Adrenal gland (tissue), 5 donors: ENCODE results near the gene LBX1.

Experiments used
- CTCF ChIP-seq, 6 experiments: fragments of 450-650 bp in 4 of 6; fragments of 200-600 bp in 2 of 6; sonication (generic) in 1 of 6; IDR thresholded peaks; 1 replicate in 5 of 6; 2 replicates in 1 of 6; pipeline versions ENCODE4 v1.5.1 to v1.8.0; 2016 to 2021; ENCODE audit warnings: antibody characterized with exemption in 6 of 6, mild to moderate bottlenecking in 2 of 6, moderate library complexity in 1 of 6
- POLR2A ChIP-seq, 2 donors: fragments of 450-650 bp; IDR thresholded peaks; one replicate each; pipeline ENCODE4 v1.6.1; 2017; ENCODE audit warnings: antibody characterized with exemption in 2 of 2, mild to moderate bottlenecking in 2 of 2, moderate library complexity in 1 of 2
- donor health status: DM: no; HTN: no; CAD: no.

- TF ChIP-seq CTCF (IDR thresholded peaks at IDR 0.05) (no peak), POLR2A (IDR thresholded peaks at IDR 0.05) (no peak)
Observed at GRCh38 chr10:101233863-101234262, 4.6 kb upstream of the LBX1 start.
